Gastrocnemius medialis (tissue), 4 donors: ENCODE measurements around the gene ARFGAP1.

Experiments used
- POLR2A ChIP-seq, 2 donors: fragments of 450-650 bp; IDR thresholded peaks; one replicate each; pipeline ENCODE4 v1.6.1; 2017; ENCODE audit warnings: antibody characterized with exemption in 2 of 2, mild to moderate bottlenecking in 2 of 2, moderate library complexity in 2 of 2
- TF ChIP-seq, protein P1 (sequence below), 5 experiments: fragments of 450-650 bp in 3 of 5; fragments of 200-600 bp in 2 of 5; sonication (generic) in 2 of 5; IDR thresholded peaks in 4 of 5; conservative IDR thresholded peaks in 1 of 5; 1 replicate in 4 of 5; 2 replicates in 1 of 5; pipeline ENCODE4 v1.5.1; 2016 to 2019; ENCODE audit warnings: antibody characterized with exemption in 5 of 5, mild to moderate bottlenecking in 3 of 5, moderate library complexity in 3 of 5

DNA sequence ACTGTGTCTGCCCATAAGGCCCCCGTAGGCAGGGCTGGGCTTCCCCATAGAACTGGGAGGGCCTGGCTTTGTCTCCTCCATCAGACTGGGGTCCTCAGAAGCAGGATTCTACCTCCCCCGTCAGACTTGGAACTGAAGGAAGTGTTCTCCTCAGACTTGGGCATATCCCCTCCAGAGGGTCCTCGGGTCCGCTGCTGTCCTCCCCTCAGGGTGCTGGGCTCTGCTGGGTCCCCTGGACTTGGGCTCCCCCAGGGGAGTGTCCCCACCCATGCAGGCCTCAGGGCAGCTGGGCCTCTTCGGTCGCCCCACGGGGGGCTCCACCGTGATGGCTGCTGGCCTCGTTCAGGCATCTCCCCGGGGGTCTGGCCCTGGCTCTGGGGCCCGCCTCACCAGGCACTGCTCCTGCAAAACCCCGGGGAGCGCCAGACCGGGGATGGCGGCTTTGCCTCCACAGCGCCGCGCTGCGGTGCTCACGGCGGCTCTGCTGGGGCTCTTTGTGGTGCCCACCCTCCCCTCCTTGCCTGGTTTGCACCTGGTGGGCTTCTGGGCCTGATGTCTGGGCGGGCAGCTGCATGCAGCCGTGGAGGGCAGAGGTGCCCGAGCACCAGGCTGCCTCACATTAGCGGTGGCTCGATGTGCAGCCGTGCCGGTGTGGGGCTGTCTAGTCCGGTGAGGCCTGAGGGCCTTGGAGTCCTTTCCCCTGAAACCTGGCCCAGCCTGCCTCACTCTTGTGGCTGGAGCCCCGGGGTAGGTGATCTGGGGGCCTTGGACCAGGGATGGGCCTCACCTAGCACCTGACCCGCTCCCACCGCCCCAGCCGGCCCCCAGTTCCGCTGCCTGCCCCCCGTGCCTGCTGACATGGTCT is 34.3 kb downstream of the ARFGAP1 start:
- TF ChIP-seq, protein P1, sequence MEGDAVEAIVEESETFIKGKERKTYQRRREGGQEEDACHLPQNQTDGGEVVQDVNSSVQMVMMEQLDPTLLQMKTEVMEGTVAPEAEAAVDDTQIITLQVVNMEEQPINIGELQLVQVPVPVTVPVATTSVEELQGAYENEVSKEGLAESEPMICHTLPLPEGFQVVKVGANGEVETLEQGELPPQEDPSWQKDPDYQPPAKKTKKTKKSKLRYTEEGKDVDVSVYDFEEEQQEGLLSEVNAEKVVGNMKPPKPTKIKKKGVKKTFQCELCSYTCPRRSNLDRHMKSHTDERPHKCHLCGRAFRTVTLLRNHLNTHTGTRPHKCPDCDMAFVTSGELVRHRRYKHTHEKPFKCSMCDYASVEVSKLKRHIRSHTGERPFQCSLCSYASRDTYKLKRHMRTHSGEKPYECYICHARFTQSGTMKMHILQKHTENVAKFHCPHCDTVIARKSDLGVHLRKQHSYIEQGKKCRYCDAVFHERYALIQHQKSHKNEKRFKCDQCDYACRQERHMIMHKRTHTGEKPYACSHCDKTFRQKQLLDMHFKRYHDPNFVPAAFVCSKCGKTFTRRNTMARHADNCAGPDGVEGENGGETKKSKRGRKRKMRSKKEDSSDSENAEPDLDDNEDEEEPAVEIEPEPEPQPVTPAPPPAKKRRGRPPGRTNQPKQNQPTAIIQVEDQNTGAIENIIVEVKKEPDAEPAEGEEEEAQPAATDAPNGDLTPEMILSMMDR (IDR thresholded peaks at IDR 0.05 in 4 of 5, conservative IDR thresholded peaks at IDR 0.05 in 1 of 5), result no peak
- no peak for TF ChIP-seq POLR2A (IDR thresholded peaks at IDR 0.05)
